ENCODE results near the gene CDKAL1. TPM values are rescaled to one million over a fixed set of nuclear protein-coding genes. Genes with fewer than 3 reads are reported as not detected.
"Not testable (repeated sequence)": the region's sequence is repeated elsewhere in the genome, so short reads cannot be mapped to it uniquely, and the experiment has no call there.

Gene CDKAL1
- total RNA-seq, 1 donor from 2014 or later = 12.2 TPM

- no peak overlapping the region for H3K4me3 ChIP-seq (ENCODE audit: low read depth, low read length)
- TF ChIP-seq CTCF (conservative IDR thresholded peaks at IDR 0.05; ENCODE audit: low read depth, low read length) = no peak
- DNase-seq (ENCODE audit: low read depth) = no peak
These were observed 36.2 kb upstream of the CDKAL1 start for GRCh38 chr6:20498041-20498385.

- no peak for TF ChIP-seq CTCF (conservative IDR thresholded peaks at IDR 0.05; ENCODE audit: low read depth, low read length)
- DNase-seq (ENCODE audit: low read depth) = no peak
- H3K4me3 ChIP-seq (ENCODE audit: low read depth, low read length) = no peak overlapping the region
These were observed 25.0 kb upstream of the CDKAL1 start for GRCh38 chr6:20509212-20509611.

GRCh38 chr6:20511852-20512251 lies 22.4 kb upstream of the CDKAL1 start:
- DNase-seq (ENCODE audit: low read depth) = no peak
- no peak for TF ChIP-seq CTCF (conservative IDR thresholded peaks at IDR 0.05; ENCODE audit: low read depth, low read length)
- no peak overlapping the region for H3K4me3 ChIP-seq (ENCODE audit: low read depth, low read length)

- not testable (repeated sequence) for DNase-seq (ENCODE audit: low read depth); H3K4me3 ChIP-seq (ENCODE audit: low read depth, low read length)
These were observed 9.0 kb upstream of the CDKAL1 start for GRCh38 chr6:20525208-20525607.

GRCh38 chr6:20529086-20529448 lies 5.2 kb upstream of the CDKAL1 start:
- TF ChIP-seq CTCF (conservative IDR thresholded peaks at IDR 0.05; ENCODE audit: low read depth, low read length) = peak; percentile 44
- not testable (repeated sequence) for H3K4me3 ChIP-seq (ENCODE audit: low read depth, low read length)

GRCh38 chr6:20532881-20533280 lies 1.4 kb upstream of the CDKAL1 start:
- DNase-seq (ENCODE audit: low read depth) = no peak
- H3K4me3 ChIP-seq (ENCODE audit: low read depth, low read length) = no peak overlapping the region
- TF ChIP-seq CTCF (conservative IDR thresholded peaks at IDR 0.05; ENCODE audit: low read depth, low read length) = no peak

More at GRCh38 chr6:20529086-20529448, 5.2 kb upstream of the CDKAL1 start:
- DNase-seq (ENCODE audit: low read depth) = not testable (repeated sequence)

GRCh38 chr6:20533746-20534294 lies 437 bp upstream of the CDKAL1 start:
- TF ChIP-seq CTCF (conservative IDR thresholded peaks at IDR 0.05; ENCODE audit: low read depth, low read length) = no peak
- H3K4me3 ChIP-seq (ENCODE audit: low read depth, low read length) = peak overlapping the region; percentile 61
- no peak for DNase-seq (ENCODE audit: low read depth)

Data from epithelial cell of proximal tubule (primary cell).